ENCODE measurements around the gene FAM53C. TPM values are rescaled to one million over a fixed set of nuclear protein-coding genes. Genes with fewer than 3 reads are reported as not detected.

The FAM53C gene
- total RNA-seq, 1 experiment from 2014 or later: 50.4 TPM

- H3K4me1 ChIP-seq (ENCODE audit: control insufficient read depth, insufficient read depth, low read length): peaks cover 11% of the 10 kb centered on the region
- in situ Hi-C loops (cut with HindIII; ENCODE audit: low pct_unique_long_range_greater_than_20kb, low sequenced_read_pairs): no loop called here
- no peaks in the 10 kb centered on the region for H3K9me3 ChIP-seq (ENCODE audit: control insufficient read depth, insufficient read depth, low read depth, low read length)
- H3K36me3 ChIP-seq (ENCODE audit: control insufficient read depth, insufficient read depth, low read length): no peaks in the 10 kb centered on the region
- no peak overlapping the region for H3K27ac ChIP-seq (ENCODE audit: low read length)
- DNase-seq (ENCODE audit: low read depth, low spot score): no peak
- H3K4me3 ChIP-seq (ENCODE audit: low read depth in 2 of 2, low read length in 2 of 2): no peak overlapping the region
- no peak for TF ChIP-seq TCF7L2 (IDR thresholded peaks at IDR 0.05; ENCODE audit: low read depth, low read length)
- no peak for TF ChIP-seq POLR2AphosphoS5 (IDR thresholded peaks at IDR 0.05; ENCODE audit: low read depth, low read length)
- TF ChIP-seq CTCF (IDR thresholded peaks at IDR 0.05): no peak
- TF ChIP-seq REST (IDR thresholded peaks at IDR 0.05; ENCODE audit: insufficient read depth in 1 of 2, low read depth in 2 of 2, low read length in 1 of 2): no peak
- no peak for TF ChIP-seq SIN3A (IDR thresholded peaks at IDR 0.05; ENCODE audit: borderline replicate concordance, insufficient read depth, low read depth, low read length)
- intact Hi-C loops (cut with micrococcal nuclease; ENCODE audit: unreplicated experiment): no loop called here
- POLR2A ChIA-PET: no interaction called here
- no TSS peak for BruUV-seq (replicated peaks)
- ATAC-seq: no peak
- CTCF ChIA-PET: no interaction called here
- no peaks in the 10 kb centered on the region for H3K27me3 ChIP-seq (ENCODE audit: control insufficient read depth, insufficient read depth, low read length)
Measured at GRCh38 chr5:138359621-138360020, 21.6 kb downstream of the FAM53C start.

DNA sequence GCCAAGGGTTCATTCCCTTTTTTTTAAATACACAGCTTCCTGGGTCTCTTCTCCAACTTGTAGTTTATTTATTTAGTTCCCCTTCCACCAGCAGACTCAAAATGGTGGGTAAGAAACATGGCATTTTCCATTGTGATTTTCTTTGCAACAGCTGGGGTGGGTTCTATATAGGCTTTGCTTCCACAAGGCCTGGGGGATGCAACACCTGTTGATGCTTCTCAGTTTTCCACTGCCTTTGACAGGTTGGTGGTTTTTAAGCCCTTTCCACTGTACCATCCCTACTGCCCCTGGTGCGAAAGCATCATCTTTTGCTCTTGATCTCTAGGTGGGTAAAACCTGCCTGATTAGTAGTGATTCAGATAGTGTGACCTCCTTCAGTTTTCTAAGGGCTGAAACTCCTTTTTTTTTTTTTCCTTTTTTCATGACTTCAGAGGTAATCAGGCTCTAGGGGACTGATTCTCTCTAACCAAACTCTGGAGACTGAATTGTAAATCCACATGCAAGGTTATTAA, 22.9 kb downstream of the FAM53C start:
- ATAC-seq (no peak), DNase-seq (ENCODE audit: low read depth, low spot score) (no peak)
- CTCF ChIA-PET: no interaction called here
- intact Hi-C loops (cut with micrococcal nuclease; ENCODE audit: unreplicated experiment) (no loop called here), in situ Hi-C loops (cut with HindIII; ENCODE audit: low pct_unique_long_range_greater_than_20kb, low sequenced_read_pairs) (no loop called here)
- Histone ChIP-seq H3K27me3 (ENCODE audit: control insufficient read depth, insufficient read depth, low read length) (no peaks in the 10 kb centered on the region), H3K9me3 (ENCODE audit: control insufficient read depth, insufficient read depth, low read depth, low read length) (no peaks in the 10 kb centered on the region), H3K27ac (ENCODE audit: low read length) (no peak overlapping the region), H3K36me3 (ENCODE audit: control insufficient read depth, insufficient read depth, low read length) (no peaks in the 10 kb centered on the region), H3K4me1 (ENCODE audit: control insufficient read depth, insufficient read depth, low read length) (0 out of 2 replicates have a peak, but pooled peaks cover 2% of the 10 kb centered on the region), H3K4me3 (ENCODE audit: low read depth in 2 of 2, low read length in 2 of 2) (no peak overlapping the region)
- POLR2A ChIA-PET: no interaction called here
- TF ChIP-seq REST (IDR thresholded peaks at IDR 0.05; ENCODE audit: insufficient read depth in 1 of 2, low read depth in 2 of 2, low read length in 1 of 2): no peak
- TF ChIP-seq TCF7L2 (IDR thresholded peaks at IDR 0.05; ENCODE audit: low read depth, low read length): no peak
- no peak for TF ChIP-seq POLR2AphosphoS5 (IDR thresholded peaks at IDR 0.05; ENCODE audit: low read depth, low read length)
- no peak for TF ChIP-seq CTCF (IDR thresholded peaks at IDR 0.05)
- TF ChIP-seq SIN3A (IDR thresholded peaks at IDR 0.05; ENCODE audit: borderline replicate concordance, insufficient read depth, low read depth, low read length): no peak
- BruUV-seq (replicated peaks): TSS peak; percentile 16

Data from Panc1 (cell line).